Astrocyte (in vitro differentiated cells and primary cell): ENCODE results near the gene RAB39A.

Experiments
- CTCF ChIP-seq: IDR thresholded peaks from 2 replicates; pipeline ENCODE4 v1.5.1; 2011; ENCODE audit warnings: low read depth, mild to moderate bottlenecking, inconsistent platforms, low read length, moderate library complexity; ENCODE audit not compliant: insufficient read depth
- EZH2 ChIP-seq: IDR thresholded peaks from 2 replicates; pipeline ENCODE4 v1.6.1; 2012; ENCODE audit warnings: mild to moderate bottlenecking, low read length, inconsistent platforms; ENCODE audit not compliant: insufficient read depth

DNA sequence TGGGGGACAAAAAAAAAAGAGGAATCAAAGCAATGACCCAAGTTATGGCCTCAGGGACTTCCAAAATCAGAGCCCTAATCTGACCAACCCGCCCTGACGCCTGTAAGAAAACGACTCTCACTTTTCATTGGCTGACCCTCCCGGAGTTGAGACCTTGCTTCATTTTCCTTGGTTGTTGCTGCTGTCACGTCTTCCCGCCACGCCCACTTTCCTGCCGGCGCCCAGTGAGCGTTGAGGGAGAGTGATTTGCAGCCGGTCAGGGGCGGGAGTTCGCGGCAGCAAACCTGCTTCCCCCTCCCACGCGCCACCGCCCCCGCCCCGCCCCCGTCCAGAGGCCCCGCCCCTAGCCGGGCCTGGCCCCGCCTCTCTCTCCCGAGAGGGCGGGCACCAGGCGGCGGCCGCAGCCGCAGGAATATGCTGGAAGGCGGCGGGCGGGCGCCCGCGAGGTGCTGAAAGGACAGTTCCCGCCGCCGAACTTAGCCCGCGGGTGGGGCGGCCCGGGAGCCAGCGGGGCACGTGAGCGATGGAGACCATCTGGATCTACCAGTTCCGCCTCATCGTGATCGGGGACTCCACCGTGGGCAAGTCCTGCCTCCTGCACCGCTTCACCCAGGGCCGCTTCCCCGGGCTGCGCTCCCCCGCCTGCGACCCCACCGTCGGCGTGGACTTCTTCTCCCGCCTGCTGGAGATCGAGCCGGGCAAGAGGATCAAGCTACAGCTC is at the start of gene RAB39A:
- no peak for TF ChIP-seq CTCF
- no peak for TF ChIP-seq EZH2
